HG03103 (cell line): Measurements from ENCODE around the gene MOB3B.

Source experiments
- ATAC-seq: cut with Tn5 transposase; IDR thresholded peaks from one replicate; pipeline ENCODE4 v1.9.1; 2021; ENCODE audit warnings: low read depth; ENCODE audit not compliant: unreplicated experiment

MOB3B gene

DNA sequence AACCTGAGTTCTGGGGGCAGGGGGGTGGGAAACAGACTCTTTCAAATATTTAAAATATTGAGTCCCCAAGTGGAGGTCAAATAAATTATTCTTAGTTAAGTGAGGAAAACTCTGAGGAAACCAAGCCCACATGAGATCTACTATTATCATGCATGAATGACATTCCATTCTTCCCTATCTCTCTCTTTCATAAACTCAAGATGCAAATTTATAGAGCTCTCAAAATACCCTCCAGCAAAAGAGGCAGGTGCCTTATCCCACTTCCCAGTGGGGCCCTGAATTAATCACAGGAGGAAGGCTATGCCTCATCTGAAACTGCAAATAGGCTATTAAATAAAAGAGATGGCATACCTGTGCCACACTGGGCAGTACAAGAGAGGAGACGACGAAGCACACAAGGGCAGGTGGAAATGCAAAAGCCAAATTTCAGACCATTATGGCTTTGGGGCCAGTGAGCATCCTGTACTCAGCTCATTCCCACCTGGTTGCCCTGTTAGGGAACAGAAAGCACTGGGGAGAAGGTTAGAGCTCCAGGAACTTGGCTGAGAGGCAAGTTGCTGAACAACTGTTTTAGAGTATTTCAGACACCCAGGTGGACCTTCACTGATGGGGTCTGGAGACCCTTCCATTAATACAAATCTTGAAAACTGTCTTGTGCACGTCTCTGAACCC, 130.5 kb downstream of the MOB3B start:
- ATAC-seq, result no peak

DNA sequence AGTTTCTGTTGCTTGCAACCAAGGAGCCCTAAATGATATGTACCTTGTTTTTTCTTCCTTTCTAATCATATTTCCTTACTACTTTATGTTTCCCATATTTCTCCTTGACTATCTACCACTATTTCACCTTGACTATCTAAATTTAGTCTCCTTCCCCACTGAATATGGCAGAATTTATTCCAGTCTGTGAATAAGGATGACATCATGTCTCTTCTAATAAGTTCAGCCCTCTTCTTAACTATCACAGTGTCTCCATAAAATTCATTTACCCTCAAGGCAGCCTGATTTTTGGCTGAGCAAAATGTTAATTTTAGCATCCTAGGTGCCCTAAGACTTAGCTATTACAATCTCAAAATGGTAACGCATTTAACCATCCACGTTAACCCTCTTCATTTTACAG, 133.1 kb downstream of the MOB3B start:
- no peak for ATAC-seq

DNA sequence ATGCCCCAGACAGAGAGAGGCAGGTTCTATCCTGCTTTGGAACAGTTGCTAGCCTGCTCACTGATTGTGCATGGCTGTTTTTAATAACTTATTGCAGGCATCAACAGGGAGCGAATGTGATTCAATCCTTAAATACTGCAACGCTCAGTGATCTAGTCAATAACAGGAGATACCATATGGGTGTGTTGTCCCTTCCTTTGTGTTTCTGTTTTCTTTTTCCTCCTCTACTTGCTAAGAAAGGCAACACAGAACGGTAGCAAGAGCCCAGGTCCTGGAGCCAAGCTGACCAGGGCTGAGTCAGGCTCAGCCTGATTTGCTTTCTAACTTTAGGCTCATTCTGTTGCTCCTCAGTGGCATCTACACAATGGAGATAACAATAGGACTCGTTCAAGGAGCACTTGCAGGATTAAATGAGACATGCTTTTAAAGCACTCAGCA, 134.1 kb downstream of the MOB3B start:
- ATAC-seq, result no peak

DNA sequence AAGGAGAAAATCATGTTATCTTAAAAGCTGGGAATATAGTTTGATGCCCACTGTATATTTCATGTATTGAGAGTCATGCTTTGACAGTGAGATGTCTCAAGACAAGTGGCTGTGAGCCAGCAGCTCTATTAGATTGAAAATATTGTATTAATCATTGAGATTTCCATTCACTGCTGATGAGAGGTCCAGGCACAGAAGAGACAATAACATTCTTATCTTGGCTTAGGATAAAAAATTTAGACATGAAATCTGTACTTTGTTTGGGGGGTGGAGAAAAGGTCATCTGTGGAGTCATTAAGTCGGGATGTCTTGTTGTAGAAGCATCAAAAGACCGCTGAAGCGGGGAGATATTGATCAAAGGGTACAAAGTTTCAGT, 134.8 kb downstream of the MOB3B start:
- ATAC-seq, result no peak

DNA sequence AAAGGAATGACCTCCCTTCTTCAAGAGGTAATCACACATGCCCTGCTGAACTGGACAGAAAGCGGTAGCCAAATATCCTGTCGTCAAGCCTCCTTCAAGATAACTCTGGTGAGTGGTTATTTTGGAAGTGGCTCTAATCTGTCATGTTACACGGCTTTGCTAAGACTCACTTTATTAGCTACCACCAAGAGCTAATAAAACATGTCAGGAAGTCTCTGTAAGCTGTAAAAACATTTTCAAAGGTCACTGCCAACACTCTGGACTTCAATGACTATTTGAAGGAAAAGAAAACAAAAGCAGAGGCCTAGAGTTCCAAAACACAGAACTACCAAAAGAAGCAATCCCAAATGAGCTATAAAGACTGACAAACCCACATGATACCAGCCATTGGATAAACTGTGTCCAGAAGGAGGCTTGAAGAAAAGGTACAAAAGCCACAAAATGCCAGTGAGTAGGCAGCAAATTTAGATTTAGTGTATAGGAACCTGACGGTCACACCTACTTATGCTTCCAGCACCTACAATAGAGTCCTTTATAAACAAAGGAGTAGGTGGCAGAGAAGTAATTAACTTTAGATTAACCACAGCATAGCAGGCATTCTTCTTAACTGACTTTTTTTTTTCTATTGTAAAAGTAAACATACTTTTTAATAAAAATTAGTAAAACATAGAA, 135.3 kb downstream of the MOB3B start:
- ATAC-seq, result no peak

DNA sequence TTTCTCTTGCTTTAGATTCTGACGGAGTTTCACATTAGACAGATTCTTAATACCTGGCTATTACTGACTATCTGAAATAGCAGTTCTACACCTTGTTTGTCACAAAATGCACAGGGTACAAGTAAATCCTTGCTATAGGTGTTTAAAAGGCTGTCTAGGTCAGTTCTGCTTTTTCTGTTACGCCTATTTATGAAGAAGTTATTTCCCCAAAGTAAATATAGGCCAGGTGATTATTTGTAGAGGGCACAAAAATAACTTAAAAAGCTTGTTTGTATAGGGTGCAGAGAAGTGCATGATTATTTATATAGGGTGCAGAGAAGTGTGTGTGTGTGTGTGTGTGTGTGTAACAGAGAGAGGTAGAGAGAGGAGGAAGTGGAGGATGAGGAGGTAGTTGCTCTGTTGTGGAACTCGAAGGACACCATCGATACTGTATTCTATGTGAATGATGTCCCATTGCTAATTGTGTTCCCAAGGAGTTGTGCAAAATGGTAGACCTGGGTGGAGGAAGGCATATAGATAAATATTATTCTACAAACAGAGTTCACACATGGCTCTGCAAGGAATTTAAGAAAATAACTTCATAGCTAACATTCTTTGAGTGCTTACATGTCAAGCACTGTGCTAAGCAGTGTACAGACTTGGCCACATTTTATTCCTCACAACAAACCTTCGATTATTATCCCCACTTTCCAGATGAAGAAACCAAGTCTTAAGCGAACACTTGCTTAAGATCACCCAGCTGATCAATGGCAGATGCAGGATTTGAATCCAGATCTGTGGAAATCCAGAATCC, 136.4 kb downstream of the MOB3B start:
- ATAC-seq, result no peak

DNA sequence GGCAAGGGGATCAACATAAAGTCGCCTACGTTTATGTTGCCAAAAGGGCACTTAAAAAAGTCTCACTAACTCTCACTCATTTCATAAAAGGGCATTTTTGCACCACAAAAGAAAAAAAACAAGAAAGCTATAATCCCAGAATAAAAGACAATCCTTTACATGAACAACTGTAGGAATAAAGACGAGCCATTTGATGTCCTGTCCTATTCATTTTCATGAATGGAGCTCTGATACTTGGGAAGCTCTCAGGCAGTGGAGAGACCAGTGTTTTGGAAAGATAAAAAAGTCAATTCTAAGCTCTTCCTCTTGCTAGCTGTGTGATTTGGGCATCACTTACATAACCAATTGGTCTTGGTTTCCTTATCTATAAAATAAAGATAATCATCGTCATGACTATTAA, 137.2 kb downstream of the MOB3B start:
- no peak for ATAC-seq

DNA sequence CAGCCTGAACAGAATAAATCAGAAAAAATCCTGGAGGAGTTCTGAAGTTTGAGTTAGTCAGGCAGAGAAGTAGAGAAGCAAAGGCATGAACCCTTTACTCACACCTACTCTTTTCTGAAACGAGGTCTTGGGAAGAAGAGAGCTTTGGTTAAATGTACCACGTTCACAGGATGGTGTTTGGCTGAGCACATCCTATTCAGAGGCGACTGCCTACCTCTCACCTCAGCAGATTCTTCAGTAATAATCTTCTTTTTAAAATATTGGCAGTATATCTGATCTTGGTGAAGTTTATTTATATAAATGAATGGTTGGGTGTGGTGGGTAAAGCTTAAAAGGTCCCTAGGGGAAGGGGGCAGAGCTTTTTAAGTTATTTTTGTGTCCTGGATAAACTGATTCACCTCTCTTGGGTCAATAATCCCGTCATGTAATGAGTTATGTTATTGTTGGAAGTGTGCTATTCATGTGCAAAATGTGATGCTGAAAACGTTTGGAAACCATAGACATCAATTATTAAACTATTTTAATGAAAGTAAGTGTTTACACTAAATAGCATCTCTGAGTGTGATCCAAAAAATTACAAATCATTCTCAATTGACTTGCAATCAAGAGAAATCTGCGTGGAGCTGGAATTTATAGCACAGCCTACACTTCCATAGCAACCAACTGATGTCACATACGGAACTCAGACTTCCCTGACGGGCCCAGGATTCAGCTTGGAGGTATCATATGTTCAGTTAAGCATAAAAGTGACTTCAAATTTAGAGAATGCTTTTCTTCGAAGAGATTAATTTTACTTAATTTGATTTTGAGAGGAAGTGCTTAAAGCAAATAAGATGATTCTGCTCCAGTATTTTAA, 138.3 kb downstream of the MOB3B start:
- no peak for ATAC-seq

DNA sequence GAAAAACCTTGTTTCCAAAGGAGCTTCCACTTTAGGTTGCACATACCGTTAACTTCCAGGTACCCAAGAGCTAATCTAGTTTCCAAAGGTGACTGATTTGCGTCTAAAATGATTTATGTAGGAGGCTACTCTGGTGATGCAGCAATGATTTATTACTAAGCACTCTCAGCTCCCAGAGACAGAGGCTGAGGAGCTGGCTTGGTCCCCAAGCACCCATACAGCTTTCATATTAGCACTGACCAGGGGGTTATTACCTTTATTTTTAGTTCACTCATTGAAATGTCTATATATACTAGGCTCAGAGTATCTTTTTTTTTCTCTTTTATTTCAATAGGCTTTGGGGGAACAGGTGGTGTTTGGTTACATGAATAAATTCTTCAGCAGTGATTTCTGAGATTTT, 141.5 kb downstream of the MOB3B start:
- ATAC-seq, result no peak

DNA sequence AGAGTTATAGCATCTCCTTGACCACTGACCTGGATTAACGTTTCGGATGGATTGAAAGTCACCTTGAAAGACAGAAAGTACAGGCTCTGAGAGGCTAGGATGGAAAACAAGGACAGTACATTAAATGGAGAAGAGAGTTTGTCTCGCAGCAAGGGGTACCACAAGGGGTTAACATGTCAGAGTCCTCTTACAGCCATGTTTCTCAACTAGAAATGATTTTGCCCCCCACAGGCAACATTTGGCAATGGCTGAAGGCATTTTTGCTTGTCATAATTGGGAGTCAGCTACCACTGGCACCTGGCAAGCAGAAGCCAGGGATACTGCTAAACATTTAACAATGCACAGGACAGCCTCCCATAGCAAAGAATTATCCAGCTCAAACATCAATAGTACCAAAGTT, 141.9 kb downstream of the MOB3B start:
- no peak for ATAC-seq

DNA sequence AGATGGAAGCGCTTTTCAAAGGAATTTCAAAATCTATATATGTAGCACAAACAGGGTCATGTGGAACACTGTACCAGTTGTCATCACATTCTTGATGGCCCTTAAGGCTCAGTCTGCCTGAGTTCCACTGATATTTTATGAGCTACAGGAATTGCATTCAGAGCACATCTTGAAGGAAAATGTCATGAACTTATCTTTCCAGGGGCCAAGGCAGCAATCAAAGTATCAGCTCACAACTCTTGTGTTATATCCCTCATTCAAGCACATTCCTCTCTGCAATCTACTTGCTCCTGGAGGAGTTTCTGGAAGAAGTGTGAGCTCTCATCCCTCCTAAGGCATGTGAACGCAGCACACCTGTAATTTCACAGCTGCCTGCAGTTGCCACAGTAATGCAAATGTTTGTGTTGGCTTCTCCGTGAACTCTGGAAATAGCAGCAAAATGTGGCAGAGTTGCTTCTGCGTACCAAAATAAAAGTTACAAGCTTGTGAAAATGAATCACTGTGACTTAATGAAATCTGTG, 143.0 kb downstream of the MOB3B start:
- no peak for ATAC-seq

DNA sequence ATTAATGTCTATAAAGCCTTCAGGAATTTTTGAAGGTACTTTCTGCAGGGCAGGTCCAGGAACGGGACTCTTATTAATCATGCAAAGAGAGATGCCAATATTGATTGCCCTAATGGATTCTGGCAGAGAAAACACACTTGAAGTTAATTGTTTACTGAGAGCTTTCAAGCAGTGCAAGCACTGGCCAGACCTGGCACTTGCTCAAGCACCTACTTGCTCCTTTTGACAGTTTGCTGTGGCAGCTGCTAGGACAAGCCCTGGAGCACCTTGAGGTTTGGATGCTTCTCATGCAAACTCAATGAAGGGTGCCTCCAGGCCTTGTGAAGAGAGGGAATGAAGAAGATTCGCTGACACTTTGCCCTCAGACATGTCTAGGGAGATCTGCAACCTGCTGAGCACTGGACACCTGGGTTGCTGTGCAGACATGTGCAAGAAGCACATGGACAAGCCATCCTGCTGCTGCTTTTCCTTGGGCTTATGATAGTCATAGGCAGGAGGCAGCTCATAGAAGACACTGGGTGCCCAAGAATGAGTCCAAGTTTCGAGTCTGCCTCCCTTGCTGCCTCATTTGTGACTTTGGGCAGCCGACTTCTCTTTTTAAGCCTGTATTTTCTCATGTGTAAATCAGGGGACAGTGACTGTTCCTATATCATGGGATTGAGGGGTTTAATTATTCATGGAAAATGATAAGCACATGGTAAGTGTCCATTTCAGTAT, 143.8 kb downstream of the MOB3B start:
- ATAC-seq, result no peak

DNA sequence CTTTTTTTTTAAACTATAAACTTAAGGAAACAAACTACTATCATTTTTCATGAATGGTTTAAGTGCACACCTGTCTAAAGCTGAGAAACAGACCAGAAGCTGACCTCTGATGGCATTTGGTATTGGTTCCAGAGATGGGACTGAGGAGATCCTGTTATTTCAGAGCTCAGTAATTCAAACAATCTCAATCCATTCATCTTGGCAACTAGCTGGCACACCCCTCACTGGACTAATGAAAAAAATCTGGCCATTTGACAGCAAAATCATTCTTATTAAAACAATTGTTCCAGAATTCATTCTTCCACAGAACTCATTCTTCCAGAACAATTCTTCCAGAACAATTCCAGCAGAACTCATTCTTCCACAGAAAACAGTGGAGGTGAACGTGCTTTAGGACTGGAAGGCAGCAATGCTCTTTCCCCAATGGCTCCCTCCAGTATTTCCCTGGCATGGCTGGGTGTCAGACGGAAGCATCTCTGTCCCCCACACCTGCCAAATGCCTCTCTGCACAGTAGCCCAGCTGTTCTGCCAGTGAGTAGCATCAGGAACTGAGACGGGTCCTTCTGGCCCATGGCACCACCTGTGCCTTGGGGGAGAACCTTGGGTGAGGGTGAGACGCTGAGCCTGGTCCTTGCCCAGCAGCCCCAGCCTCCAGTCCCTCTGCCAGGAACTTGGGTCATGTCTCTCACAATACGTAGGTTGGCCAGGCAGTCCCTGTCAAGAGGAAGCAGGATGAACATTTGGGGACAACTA, 145.2 kb downstream of the MOB3B start:
- no peak for ATAC-seq

DNA sequence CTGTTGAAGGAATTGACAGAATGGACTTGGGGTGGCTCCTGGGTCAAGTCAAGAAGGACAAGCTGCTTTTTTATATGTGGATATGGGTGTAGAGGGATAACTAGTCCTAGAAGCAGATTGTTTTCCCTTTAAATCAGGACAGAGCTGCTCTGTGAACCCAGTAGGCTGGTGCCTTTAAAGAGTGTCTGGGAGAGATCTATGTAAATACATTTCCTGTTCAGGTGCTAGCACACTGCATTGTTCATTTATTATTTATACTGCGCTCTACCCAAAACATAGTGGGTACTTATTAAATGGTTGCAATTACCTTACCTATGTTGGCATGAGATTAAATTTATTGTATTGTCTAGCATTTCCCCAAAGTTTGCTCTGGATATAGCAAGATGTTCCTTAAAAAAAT, 146.1 kb downstream of the MOB3B start:
- no peak for ATAC-seq

DNA sequence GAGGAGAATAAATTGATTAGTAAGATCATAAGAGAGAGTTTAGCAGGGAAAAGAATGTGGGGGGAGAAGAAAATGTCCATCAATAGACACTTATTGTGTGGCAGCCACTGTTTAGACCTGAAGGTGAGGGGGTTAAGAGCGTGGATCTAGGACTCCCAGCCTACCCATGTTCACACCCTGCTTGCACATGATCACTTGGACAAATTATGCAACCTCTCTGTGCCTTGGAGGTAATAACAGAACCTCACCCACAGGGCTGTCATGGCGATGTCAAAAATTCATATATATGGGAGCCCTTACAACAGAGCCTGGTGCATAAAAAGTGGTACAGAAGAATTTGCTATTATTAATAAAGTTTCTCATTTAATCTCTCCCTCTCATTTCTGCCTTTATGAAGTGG, 146.6 kb downstream of the MOB3B start:
- ATAC-seq, result no peak

DNA sequence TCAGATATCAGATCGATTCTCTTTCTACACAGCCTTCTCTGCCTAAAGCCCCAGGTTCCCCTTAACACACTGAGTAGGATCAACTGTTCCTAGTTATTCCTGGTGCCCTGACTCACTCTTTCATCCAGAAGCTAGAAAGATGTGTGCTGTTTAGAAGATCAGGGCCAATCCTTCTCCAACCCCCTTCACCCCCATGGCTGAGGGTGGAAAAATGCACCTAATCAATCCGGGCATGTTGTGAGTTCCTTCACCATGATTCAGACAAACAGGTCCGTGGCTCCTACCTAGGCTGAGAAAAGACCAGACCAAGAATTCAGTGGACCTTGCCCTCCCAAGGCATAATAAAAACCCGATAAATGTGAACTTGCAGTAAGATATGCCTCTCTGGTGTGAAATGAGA, 147.3 kb downstream of the MOB3B start:
- no peak for ATAC-seq

DNA sequence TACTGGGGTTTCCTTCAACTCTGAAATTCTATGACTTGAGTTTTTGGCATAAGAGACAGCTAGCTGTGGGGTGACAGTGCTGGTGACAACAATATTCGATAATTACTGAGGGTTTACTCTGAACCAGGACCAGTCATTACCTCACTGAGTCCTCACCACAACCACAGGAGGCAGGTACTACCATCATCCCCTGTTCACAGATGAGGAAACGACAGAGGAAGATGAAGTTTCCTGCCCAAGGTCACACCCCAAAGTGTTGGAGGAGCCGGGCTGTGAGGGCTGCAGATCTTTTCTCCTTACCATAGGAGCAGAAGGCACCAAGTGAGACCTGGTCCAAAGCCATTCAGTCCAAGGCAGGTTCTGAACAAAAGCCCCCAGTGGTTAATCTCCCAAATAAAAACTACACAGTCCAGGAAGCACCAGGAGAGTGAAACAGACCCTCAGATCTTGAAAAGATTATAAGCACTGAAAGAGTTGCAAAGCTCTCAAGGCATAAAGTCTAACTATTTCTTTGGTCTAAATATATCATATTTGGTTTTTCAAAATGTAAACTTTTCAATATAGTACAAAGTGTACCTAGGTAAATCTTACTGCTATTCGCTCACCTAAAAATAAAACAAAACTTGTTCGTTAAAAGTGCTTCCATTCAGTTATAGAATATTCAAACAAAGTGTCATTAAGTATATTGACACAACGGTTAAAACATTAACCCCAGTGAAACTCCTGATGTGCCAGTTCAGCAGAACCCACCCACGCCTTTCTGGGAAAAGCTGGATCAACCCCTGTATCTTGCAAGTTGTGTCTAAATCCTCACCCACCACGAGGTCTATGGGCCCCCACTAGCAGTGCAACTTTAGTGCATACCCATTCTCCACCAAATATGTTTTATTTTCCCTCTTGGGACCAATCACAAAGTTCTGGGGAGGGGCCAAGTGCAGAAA, 150.0 kb downstream of the MOB3B start:
- ATAC-seq, result no peak

DNA sequence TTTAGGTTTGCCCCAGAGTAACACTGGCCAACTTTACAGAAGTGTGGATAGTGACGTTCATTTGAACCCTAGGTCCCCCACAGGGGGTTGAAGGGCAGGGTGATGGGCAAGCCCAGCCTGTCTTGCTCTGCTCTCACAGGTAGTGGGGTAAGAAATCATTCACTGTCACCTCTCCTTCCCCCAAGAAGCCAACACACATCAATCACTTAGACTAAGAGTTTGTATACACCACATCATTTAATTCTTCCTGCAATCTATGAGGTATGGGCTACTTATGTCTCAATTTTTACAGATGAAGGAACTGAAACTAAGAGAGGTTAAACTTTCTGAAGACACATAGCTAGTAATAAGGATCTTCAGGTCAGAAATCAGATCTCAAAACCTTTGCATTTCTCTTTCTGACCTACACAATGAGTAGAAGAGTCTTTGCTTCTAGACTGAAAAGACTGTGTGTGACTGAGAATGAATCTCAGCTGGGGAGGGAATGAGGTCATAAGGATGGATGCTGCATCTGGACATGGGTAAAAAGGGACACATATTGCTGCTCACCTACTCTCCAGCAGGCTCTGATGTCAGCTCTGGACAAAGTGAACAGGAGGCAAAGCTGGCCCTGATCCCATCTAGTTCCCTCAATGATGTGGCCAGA, 151.7 kb downstream of the MOB3B start:
- peak; percentile 80 for ATAC-seq
